HG02840 (cell line): ENCODE data around the gene HEBP2.
"Not testable (repeated sequence)": the region's sequence is repeated elsewhere in the genome, so short reads cannot be mapped to it uniquely, and the experiment has no call there.

Experiments used
- ATAC-seq: cut with Tn5 transposase; IDR thresholded peaks from one replicate; pipeline ENCODE4 v1.9.1; 2021; ENCODE audit warnings: mild to moderate bottlenecking, moderate library complexity, moderate number of reproducible peaks; ENCODE audit not compliant: unreplicated experiment, low FRiP score

HEBP2 gene

DNA sequence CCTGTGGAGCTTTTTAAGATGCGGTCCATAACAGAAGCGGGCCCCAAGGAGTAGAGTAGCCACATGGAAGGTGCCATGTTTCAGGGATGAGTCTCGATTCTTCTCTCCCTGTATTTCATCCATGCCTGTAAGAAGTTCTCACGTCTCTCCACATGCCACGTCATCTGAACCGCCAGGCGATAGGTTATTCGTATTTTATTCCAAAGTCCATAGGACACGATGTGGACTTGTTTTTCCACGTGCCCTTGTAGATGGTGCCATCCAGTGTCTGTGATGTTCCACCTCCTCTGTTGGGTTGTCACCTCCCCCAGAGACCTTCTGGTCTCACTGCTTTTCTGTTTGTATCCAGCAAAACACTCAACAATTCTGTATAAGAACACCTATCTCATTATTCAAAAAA lies 17.6 kb downstream of the HEBP2 start:
- ATAC-seq: no peak

DNA sequence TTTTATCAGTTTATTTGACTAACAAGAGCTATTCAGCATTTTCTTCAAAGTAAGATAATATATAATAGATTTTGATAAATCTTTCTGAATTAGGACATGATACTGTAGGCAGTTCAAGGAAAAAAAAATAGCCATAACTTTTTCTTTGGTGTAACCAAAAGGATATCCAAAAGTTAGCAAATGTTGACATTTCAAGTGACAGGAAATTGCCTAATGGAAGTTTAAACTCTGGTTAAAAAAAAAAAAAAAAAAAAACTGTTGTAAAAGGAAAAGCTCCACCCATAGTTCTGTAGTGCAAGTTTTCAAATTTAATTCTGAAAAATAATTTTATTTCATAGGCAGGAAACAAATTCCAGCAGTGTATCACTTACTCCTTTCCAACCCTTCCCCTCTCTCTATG lies 18.8 kb downstream of the HEBP2 start:
- no peak for ATAC-seq

DNA sequence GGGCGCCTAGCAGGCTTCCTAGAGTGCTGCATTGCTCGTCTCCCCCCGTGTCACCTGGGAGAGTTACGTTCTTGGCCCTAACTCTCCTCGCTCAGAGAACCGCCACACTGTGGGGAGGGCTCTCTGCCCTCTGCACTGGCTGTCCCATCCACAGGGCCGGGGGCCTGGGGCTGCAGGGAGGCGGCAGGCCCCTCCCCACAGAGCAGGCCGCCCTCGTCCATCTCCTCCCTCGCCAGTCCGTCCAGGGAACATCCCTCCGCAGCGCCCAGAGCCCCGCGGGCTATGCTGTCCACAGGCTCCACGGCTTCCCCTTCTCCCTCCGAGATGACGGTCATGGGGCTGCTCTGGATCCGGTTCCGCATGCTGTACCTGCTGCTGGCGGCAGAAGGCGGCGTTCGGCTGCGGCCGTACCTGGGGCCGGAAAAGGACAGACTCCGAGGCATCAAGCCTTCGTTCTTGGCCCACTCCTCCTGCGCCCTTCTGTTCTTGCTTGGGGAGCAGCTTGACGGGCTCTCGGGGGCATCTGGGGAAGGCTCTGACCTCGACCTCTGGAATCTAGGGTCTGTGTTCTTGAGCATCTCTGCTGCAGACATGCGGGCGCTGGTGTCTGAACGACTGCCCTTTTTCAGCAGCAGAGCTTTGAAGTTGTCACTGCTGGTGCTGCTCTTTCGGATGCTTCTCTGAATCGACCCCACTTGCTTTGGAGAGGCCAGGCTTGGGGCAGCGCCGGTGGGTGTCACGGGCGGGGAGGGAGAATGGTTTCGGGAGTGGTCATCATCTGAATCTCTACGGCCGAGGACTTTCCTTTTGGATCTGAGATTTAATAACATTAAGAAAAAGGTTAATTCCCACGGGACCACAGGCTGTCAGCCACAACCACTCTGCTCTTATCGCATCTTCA lies 20.2 kb downstream of the HEBP2 start:
- no peak for ATAC-seq

DNA sequence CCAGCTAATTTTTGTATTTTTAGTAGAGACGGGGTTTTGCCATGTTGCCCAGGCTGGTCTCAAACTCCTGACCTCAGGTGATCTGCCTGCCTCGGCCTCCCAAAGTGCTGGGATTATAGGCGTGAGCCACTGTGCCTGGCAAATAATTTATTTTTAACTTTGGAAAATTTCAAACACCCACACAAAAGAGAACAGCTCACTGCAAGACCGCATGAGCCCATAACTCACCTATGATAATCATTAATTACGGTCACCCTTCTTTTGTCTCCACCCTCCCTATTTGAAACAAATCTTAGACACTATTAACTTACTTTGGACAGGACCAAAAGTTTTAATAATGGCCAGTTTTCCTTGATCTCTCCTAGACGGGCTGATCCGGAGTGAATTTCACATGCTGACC lies 21.2 kb downstream of the HEBP2 start:
- ATAC-seq: not testable (repeated sequence)

DNA sequence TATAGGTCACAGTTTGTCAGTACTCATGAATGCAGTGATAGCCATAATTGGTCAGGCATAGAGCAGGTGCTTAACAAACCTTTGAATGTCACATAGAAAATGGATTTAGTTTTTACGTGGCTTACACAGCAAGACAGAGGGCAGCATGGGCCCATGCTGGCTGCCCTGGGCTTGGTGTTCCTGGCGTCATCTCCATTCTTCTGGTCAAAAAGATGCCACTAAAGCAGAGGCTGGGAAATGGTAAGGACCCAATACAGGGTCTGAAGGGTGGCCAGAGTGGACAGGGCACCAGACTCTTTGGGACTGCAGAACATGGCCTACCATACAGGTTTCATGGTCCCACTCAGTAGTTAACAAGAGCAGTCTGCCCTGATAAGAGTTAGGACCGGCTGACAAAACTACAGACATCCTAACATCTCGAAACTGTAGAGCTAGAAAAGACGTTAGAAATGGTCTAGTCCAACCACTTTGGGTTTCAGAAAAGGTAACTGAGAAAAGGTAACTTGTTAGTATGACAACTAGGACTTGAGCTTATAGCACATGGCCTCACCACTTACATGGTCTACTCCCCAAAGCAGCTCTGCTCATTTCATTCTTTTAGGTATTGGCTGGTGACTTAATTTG lies 22.6 kb downstream of the HEBP2 start:
- ATAC-seq: no peak

DNA sequence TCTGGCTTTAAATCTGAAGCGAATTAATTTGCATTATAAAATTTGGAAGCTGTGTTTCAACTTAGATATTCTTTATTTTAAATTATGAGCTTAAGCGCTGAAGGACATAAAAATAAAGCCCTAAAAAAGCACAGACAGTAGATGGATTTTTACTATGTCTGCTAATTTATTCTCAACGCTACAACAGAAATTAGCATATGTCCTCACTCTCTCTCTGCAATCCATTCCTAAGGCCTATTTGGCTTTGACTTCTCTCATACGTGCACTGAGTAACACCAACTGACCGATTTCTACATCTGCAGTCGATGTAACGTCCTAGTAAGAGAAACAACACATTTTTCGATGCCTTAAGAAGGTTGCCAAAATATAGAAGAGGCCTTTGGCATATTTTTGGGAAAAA lies 23.7 kb downstream of the HEBP2 start:
- no peak for ATAC-seq

DNA sequence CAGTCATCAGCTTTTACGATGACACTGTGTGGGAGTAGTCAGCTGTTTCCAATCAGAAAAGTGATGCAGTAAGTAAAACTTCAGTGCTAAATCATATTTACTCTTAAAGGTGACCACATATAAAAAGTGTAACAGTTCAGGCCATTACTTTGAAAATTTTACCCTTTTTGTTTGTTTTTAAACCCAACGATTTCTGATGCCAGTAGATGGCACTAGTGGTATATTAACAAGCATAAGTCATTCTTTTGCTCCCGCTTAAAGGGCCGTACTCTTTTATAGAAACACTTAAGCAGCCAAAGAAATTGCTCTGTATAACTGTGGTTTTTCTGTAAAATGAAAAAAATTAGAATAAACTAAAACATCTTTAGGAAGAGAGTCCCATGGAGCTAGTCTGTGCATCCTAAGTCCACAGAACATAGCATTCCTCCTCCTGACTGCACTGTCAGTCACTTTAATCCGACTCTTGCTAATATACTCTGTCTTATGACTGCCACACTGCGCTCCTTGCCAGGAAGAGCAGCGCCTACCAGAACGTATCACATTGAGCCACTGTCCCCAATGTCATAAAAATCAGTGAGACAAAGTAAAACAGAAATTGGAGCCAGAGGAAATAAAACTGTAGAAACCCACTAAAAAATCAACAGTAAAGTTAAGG lies 25.0 kb downstream of the HEBP2 start:
- ATAC-seq: no peak

DNA sequence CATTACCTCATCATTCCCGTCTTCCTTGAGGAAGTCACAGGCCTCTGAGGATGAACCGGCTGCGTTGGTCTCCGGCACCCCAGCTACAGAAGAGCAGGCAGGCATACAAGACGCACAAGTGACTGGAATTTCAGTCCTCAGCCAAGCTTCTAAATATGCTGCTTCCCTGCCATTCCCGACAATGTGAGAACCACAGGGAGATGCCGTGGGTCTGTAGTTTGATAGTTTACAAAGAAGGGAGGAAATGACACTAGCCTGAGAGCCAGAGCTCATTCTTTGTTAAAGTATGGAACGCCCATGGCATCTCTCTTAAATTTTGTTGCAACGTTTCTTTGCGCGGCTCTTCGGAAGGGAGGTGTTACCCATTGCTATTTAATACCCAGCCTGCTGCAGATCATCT lies 25.7 kb downstream of the HEBP2 start:
- ATAC-seq: no peak

DNA sequence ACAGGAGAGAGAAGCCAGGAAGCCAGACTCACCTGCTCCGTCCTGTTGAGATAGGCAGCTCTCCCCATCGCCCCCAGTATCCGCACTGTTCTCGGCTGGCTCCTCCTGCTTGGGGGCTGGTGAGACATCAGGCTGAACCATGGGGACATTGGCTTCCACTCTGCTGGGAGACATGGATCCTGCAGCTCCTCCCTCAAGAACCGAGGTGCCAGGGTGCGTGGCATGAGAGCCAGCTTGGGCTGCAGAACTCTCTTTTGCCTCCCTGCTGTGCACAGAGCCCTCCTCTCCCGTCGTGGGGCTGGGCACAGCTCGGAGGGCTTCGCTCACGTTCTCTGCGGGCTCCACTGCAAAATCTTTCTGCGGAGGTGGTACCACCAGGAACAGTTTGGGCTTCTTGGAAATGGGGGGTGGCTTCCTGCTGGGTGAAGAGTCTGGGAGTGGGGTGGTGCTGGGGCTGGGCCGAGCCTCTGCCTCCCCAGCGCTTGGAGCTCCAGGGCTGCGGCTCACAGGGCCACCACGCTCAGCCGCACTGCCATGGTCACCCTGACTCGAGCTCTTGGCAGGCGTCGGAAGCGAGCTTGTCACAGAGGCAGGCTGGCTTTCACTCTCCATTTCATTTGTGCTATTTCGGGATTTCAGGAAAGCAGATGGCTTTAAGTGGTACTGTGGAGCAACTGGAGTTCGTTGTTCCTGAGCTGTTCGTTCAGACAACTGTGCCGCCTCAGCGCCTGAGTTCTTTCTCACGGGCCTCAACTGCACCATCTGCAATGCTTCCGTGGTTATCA lies 26.5 kb downstream of the HEBP2 start:
- no peak for ATAC-seq

DNA sequence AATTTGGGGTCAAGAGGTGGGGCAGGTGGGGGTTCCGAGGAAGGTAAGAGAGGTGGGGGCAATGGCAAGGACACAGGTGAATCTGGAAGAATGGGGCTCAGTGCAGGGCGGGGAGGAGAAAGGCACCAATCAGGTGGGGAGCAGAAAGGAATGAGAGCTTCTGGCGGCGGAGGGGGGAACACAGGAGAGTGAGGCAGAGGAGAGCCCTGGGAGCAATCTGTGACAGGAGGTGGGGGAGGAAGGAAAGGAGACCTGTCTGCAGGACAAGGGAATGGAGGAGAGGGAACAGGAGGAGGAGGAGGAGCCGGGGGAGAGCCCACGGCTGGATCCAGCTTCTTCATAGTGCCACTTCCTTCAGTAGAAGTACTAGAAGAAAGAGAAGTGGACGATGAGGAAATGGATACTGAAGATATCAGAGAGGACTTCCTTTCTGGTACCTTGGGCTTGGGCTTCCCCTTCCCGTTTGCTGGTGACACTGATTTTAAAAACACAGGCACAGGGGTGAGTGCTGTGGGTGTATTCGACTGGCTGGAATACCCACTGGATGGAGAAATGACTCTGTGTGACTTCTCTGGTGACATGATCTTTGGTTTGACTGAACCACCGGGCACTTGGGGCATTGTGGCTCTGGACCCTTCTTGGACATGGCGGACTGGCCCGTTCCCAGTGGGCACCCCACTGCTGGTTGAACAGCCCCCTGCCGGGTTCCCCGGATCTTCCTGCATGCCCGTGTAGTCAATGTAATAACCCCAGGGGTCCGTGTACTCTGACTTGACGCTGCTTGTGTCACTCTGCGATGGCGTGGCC lies 27.4 kb downstream of the HEBP2 start:
- no peak for ATAC-seq

DNA sequence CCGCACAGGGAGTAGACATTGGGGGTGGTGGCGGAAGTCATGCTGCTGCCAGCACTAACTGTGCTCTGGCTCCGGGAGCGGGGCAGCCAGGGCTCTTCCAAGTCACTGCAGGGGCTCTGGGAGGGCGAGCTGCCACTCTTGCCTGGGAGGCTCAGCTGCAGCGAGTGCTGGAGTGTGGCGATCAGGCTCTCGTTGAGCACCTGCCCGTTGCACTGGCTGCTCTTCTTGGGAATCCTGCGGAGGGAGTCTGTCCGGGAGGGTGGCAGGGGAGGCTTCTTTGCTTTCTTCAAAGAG lies 28.0 kb downstream of the HEBP2 start:
- no peak for ATAC-seq

DNA sequence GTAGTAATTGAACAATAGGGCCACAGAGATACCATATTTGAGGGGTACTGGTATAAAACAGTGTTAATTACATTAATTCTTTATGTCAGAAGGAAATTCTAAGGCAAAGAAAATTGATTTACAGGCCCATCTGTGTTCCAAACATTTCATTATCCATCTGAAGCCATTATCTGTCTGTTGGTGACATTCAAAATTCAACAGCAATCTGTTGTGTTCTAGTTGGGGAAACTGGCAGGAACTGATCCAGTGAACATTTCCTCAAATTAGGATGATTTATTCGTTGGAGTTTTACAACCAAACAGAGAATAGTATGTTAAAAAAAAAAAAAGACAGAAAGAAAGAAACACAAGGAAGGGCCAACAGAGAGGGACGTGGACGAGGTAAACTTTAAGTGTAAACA lies 30.1 kb downstream of the HEBP2 start:
- no peak for ATAC-seq

DNA sequence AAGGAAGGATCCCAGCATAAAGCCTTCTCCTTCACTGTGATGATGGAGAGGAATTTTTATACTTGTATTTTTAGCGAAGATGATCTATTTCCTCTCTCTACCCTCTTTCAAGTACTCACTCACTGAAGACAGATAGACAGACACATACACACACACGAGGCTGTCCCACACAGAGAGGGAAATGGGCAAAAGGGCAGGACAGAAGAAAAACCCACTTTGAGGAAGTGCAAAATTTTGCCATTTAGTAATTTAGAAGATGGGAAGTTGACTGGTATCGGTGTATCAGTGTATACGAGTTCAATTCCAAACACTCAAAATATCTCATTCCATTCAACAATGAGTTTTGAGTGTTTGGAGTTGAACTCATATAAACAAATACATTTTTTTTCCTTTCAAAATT lies 30.9 kb downstream of the HEBP2 start:
- no peak for ATAC-seq

DNA sequence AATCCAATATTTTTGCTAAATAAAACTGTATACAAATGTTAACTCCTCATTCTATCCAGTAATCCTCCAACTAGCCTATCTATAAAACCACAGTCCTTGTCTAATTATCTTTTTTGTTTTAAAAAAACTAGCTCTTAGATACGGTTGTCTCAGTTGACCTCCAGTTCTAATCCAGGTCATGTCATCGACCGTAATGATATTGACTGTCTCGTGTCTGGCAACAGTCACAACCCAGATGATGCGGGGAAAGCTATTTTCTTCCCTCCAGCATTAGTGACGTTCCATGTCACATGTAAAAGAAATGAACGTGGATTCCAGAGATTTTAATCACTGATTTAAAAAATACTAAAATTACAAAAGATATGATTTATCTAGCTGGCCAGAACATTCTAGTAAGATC lies 35.5 kb downstream of the HEBP2 start:
- no peak for ATAC-seq

DNA sequence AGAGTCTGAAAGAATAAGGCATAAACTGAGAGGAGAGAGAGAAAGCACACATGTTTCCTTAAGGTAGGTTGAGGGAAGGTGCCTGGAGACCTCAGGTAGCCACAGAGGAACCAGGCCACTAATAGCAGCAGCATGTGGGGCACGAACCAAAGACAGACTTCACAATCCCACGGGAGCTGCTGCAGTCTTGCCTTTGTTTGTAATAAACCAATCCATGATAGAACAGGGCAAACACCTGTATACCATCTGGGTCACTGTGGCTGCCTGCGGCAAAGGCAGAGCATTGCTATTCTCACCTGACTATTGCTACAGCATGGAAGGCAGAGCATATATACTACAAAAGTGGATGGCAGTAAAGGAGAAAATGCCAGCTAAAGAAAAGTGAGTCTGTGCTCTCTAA lies 36.3 kb downstream of the HEBP2 start:
- no peak for ATAC-seq

DNA sequence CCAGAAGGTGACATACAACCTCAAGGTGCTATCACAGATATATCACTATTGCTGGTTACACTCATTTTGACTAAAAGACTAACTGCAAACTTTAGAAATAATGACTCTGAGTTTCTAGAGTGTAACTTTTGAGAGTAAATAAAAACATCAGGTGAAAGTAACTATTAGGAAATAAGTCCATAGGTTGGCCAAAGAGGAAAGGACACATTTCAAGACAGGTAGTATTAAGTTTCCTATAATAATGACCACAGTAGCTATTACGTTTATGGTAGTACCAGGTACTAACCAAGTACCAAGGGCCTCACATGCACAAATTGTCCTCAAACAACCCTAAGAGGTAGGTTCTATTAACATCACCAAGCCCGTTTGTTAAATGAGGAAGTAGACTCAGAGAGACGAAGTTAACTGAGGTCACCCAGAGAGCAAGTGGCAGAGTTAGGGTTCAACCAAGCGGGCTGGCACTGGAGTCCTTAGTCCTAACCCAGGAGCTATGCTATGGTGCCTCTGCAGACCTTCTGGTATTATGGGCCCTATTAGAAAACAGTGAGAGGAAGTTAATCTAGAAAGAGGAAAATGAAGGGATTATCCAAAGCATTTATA lies 36.8 kb downstream of the HEBP2 start:
- ATAC-seq: no peak

DNA sequence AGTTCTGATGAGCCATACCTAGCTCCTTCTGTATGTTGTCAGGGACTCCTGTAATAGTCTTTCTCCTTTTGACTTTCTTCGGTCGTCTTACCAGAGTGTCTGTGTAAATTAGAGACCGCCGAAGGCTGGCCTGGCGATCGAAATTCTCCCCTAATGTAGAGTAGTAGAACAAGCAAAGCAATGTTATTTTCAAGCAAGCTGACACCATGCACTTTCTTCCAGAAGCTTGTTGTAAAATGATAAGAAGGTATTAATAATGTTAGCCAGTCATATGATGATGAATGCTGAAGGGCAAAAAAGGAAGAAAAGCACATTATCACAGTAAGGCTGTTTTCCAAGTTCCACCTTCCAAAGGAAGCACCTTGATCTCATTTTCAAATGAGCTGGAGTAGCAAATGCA lies 37.9 kb downstream of the HEBP2 start:
- ATAC-seq: no peak

DNA sequence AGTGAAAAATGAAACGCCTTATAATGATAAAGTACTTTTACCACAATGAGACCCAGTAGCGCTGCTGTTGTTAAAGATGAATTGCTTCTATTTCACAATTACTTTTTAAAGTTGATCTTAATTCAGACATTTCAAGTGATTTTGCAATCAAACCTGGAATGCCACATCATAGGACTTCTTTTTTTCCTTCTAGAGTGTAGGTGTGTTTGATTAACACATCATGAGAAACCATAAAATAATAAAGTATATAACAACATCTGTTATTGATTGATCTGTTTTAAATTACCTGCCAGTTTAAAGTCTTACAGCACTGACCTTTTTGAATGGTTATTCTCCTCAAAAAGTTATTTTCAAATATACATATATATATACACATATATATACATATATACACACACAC lies 38.6 kb downstream of the HEBP2 start:
- ATAC-seq: no peak

DNA sequence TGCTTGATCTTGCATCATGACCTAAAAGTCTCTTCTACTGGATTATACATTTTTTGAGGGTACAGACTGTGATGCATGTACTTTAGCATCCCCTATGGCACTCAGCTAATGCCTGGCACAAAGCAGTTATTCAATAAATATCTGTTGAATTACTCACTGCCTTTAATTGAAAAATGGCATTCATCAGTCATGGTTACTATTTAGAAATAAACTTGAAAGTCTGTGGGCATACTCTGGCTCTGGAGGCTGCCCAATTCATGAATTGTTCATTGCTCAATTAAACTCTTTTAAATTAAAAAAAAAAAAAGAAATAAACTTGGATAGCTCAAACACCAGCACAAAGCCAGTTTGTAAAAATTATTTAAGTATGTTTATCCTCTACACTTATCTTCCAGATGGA lies 40.0 kb downstream of the HEBP2 start:
- ATAC-seq: no peak

DNA sequence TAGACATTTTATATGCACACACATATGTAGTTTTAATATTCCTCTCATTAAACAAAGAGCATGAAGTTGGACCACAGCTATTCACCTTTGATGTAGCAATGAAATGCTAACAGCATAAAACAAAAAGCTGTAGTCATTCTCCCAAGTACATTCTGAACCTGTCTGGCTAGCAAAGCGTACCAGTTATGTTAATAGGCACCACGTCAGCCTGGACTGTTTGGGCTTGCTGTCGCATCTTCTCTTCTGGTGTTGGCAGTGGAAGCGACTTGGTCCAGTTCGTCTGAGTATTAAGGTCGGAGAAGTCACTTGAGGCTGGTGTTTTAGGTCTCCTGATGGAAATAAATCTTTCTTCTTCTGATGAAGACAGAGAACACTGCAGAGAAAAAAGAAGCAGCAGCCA lies 42.8 kb downstream of the HEBP2 start:
- ATAC-seq: no peak
